Calu3 (cell line): ENCODE measurements around the gene GSK3B. TPM values are rescaled to one million over a fixed set of nuclear protein-coding genes. Genes with fewer than 3 reads are reported as not detected.

ENCODE experiments used
- BruUV-seq: library from RNA; stranded (reverse); fragments of 400-500 nt; replicated peaks from 2 replicates; lab custom pipeline; 2021; lab: Mats Ljungman, UMichigan
- CTCF ChIA-PET: fragments of 300-600 bp; sonication (Branson Sonifier 250); formaldehyde crosslinking; loops from one replicate; lab custom pipeline; 2022; ENCODE audit warnings: antibody characterized with exemption; lab: Charles Lee
- DNase-seq: peaks from one replicate; pipeline ENCODE4 v3.0.0; 2022
- H3K27ac Mint-ChIP-seq: one replicate; pipeline ENCODE4 v1.8.0; 2022; ENCODE audit warnings: mixed read lengths; ENCODE audit not compliant: unreplicated experiment
- H3K27me3 Mint-ChIP-seq: one replicate; pipeline ENCODE4 v1.8.0; 2022; ENCODE audit warnings: mixed read lengths; ENCODE audit not compliant: unreplicated experiment
- H3K36me3 Mint-ChIP-seq: one replicate; pipeline ENCODE4 v1.8.0; 2022; ENCODE audit warnings: mild to moderate bottlenecking, moderate library complexity, mixed read lengths; ENCODE audit not compliant: insufficient read depth, unreplicated experiment
- H3K4me1 Mint-ChIP-seq: one replicate; pipeline ENCODE4 v1.8.0; 2022; ENCODE audit warnings: mild to moderate bottlenecking, low read depth, mixed read lengths; ENCODE audit not compliant: unreplicated experiment
- H3K4me3 Mint-ChIP-seq: one replicate; pipeline ENCODE4 v1.8.0; 2022; ENCODE audit warnings: mild to moderate bottlenecking, low read depth, moderate library complexity, mixed read lengths; ENCODE audit not compliant: unreplicated experiment
- H3K9me3 Mint-ChIP-seq: one replicate; pipeline ENCODE4 v1.8.0; 2022; ENCODE audit warnings: low read depth, mixed read lengths; ENCODE audit not compliant: unreplicated experiment
- CTCF ChIP-seq: fragments of 200-600 bp; IDR thresholded peaks from one replicate; pipeline ENCODE4 v1.8.0; 2022; ENCODE audit warnings: antibody characterized with exemption; ENCODE audit not compliant: unreplicated experiment
- intact Hi-C: fragments of 100-400 bp; cut with micrococcal nuclease; formaldehyde crosslinking; loops from one replicate; pipeline ENCODE4 v1.10.0; 2022; ENCODE audit not compliant: unreplicated experiment
- total RNA-seq: library from RNA; stranded (reverse); gene quantifications from 2 replicates; pipeline ENCODE4 v1.2.3, GENCODE V29; 2022

GSK3B gene
- total RNA-seq, 1 experiment from 2014 or later, result 48.6 TPM

- no TSS peak for BruUV-seq
- CTCF ChIA-PET, result no interaction called here
- H3K36me3 Mint-ChIP-seq, result no peaks in the 10 kb centered on the region
- no peak overlapping the region for H3K27ac Mint-ChIP-seq
- H3K4me1 Mint-ChIP-seq, result peaks cover 7% of the 10 kb centered on the region
- H3K9me3 Mint-ChIP-seq, result no peaks in the 10 kb centered on the region
- H3K27me3 Mint-ChIP-seq, result no peaks in the 10 kb centered on the region
- no peak for TF ChIP-seq CTCF
- intact Hi-C loops, result no loop called here
- no peak for DNase-seq
- H3K4me3 Mint-ChIP-seq, result no peak overlapping the region
Measured at GRCh38 chr3:119831941-119832371, 262.3 kb downstream of the GSK3B start.

- BruUV-seq, result no TSS peak
- TF ChIP-seq CTCF, result no peak
- Mint-ChIP-seq H3K27ac (no peak overlapping the region), H3K27me3 (no peaks in the 10 kb centered on the region), H3K9me3 (no peaks in the 10 kb centered on the region), H3K4me3 (no peak overlapping the region), H3K36me3 (no peaks in the 10 kb centered on the region), H3K4me1 (peaks cover 7% of the 10 kb centered on the region)
- intact Hi-C loops, result no loop called here
- CTCF ChIA-PET, result no interaction called here
- no peak for DNase-seq
Measured at GRCh38 chr3:119831022-119831421, 263.2 kb downstream of the GSK3B start.

GRCh38 chr3:119829420-119829819 lies 264.8 kb downstream of the GSK3B start:
- BruUV-seq, result no TSS peak
- no peaks in the 10 kb centered on the region for H3K36me3 Mint-ChIP-seq
- CTCF ChIA-PET, result no interaction called here
- DNase-seq, result no peak
- H3K4me1 Mint-ChIP-seq, result peaks cover 7% of the 10 kb centered on the region
- no peak for TF ChIP-seq CTCF
- H3K27me3 Mint-ChIP-seq, result no peaks in the 10 kb centered on the region
- H3K4me3 Mint-ChIP-seq, result no peak overlapping the region
- intact Hi-C loops, result no loop called here
- H3K27ac Mint-ChIP-seq, result no peak overlapping the region
- no peaks in the 10 kb centered on the region for H3K9me3 Mint-ChIP-seq

GRCh38 chr3:119826711-119827608 lies 267.3 kb downstream of the GSK3B start:
- intact Hi-C loops, result no loop called here
- Mint-ChIP-seq H3K4me1 (no peaks in the 10 kb centered on the region), H3K27me3 (no peaks in the 10 kb centered on the region), H3K4me3 (no peak overlapping the region), H3K27ac (no peak overlapping the region), H3K36me3 (no peaks in the 10 kb centered on the region), H3K9me3 (no peaks in the 10 kb centered on the region)
- BruUV-seq, result no TSS peak
- CTCF ChIA-PET, result interaction anchor here (1.1 kb wide), 1 partner anchor 9 kb away, joined by 5 read pairs; no protein-coding TSS in a partner anchor
- no peak for DNase-seq
- TF ChIP-seq CTCF, result no peak
